ENCODE data around the gene NEU1. TPM values are rescaled to one million over a fixed set of nuclear protein-coding genes. Genes with fewer than 3 reads are reported as not detected.
A peak's percentile ranks its signal among the peaks of the same experiment; 100 is the strongest.
"Not testable (repeated sequence)": the region's sequence is repeated elsewhere in the genome, so short reads cannot be mapped to it uniquely, and the experiment has no call there.

Gene NEU1
- total and polyA plus RNA-seq, 5 donors from 2014 or later: 26.4 to 32.4 (median 29.1) TPM

DNA sequence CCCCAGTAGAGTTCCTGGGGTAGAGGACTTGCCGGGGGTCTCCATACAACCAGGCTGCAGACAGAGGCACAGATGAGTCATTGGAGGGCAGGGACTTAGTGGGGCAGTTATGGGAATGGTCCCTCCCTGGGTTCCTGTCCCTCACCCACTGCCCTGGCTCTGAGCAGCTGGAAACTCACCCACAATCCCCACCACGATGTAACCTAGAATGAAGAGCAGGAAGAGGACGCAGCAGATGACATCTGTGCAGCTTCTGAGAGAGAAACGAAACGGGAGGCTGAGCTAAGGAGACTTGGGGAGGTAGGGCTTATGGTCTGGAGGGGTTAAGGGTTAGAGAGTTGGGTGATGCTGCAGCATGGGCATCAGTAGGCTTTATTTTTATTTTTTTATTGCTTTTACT, 13.3 kb upstream of the NEU1 start:
- Mint-ChIP-seq H3K9me3 (no peaks in the 10 kb centered on the region), H3K4me3 (no peak overlapping the region), H3K27me3 (no peaks in the 10 kb centered on the region), H3K4me1 (peaks cover 0 to 5% (median under 1%) of the 10 kb centered on the region in 4 donors), H3K36me3 (peaks cover 7% of the 10 kb centered on the region), H3K27ac (no peak overlapping the region)
- Histone ChIP-seq H3K4me1 (ENCODE audit: control insufficient read depth, insufficient read depth, low read length, poor library complexity, severe bottlenecking) (no peaks in the 10 kb centered on the region), H3K36me3 (ENCODE audit: control insufficient read depth, insufficient read depth, low read length) (peaks cover 14% of the 10 kb centered on the region), H3K9me3 (ENCODE audit: control insufficient read depth in 2 of 2, low read length in 2 of 2) (no peaks in the 10 kb centered on the region), H3K27ac (ENCODE audit: insufficient read depth, low read length, poor library complexity, severe bottlenecking) (no peak overlapping the region), H3K4me3 (ENCODE audit: low read depth, low read length) (no peak overlapping the region), H3K27me3 (ENCODE audit: control insufficient read depth, insufficient read depth, low read length) (no peaks in the 10 kb centered on the region)
- no peak for DNase-seq
- peak in 1 of 2 donors; percentile 15 for ATAC-seq (ENCODE audit: low read depth in 2 of 2)

- DNase-seq (no peak), ATAC-seq (ENCODE audit: low read depth in 2 of 2) (no peak)
- peaks cover 6% of the 10 kb centered on the region for H3K36me3 ChIP-seq (ENCODE audit: control insufficient read depth, insufficient read depth, low read length)
- H3K9me3 ChIP-seq (ENCODE audit: control insufficient read depth in 2 of 2, low read length in 2 of 2): no peaks in the 10 kb centered on the region
- H3K9me3 Mint-ChIP-seq: no peaks in the 10 kb centered on the region
- peak overlapping the region in 2 of 3 donors; percentile 36 to 68 for H3K27ac Mint-ChIP-seq
- H3K36me3 Mint-ChIP-seq: peaks cover 6% of the 10 kb centered on the region
- H3K27me3 ChIP-seq (ENCODE audit: control insufficient read depth, insufficient read depth, low read length): no peaks in the 10 kb centered on the region
- no peak overlapping the region for H3K27ac ChIP-seq (ENCODE audit: insufficient read depth, low read length, poor library complexity, severe bottlenecking)
- H3K4me3 Mint-ChIP-seq: no peak overlapping the region
- H3K4me1 Mint-ChIP-seq: peaks cover 0 to 5% (median under 1%) of the 10 kb centered on the region in 4 donors
- no peaks in the 10 kb centered on the region for H3K27me3 Mint-ChIP-seq
- no peaks in the 10 kb centered on the region for H3K4me1 ChIP-seq (ENCODE audit: control insufficient read depth, insufficient read depth, low read length, poor library complexity, severe bottlenecking)
- no peak overlapping the region for H3K4me3 ChIP-seq (ENCODE audit: low read depth, low read length)
These were observed 12.4 kb upstream of the NEU1 start for GRCh38 chr6:31874836-31875572.

GRCh38 chr6:31874084-31874670, 11.6 kb upstream of the NEU1 start:
- H3K36me3 Mint-ChIP-seq: no peaks in the 10 kb centered on the region
- H3K27me3 Mint-ChIP-seq: no peaks in the 10 kb centered on the region
- Histone ChIP-seq H3K4me1 (ENCODE audit: control insufficient read depth, insufficient read depth, low read length, poor library complexity, severe bottlenecking) (no peaks in the 10 kb centered on the region), H3K36me3 (ENCODE audit: control insufficient read depth, insufficient read depth, low read length) (no peaks in the 10 kb centered on the region), H3K4me3 (ENCODE audit: low read depth, low read length) (no peak overlapping the region), H3K27me3 (ENCODE audit: control insufficient read depth, insufficient read depth, low read length) (no peaks in the 10 kb centered on the region), H3K9me3 (ENCODE audit: control insufficient read depth in 2 of 2, low read length in 2 of 2) (no peaks in the 10 kb centered on the region), H3K27ac (ENCODE audit: insufficient read depth, low read length, poor library complexity, severe bottlenecking) (no peak overlapping the region)
- H3K27ac Mint-ChIP-seq: peak overlapping the region in 1 of 3 donors; percentile 64
- peaks cover 0 to 5% (median under 1%) of the 10 kb centered on the region in 4 donors for H3K4me1 Mint-ChIP-seq
- ATAC-seq (ENCODE audit: low read depth in 2 of 2): no peak
- H3K4me3 Mint-ChIP-seq: no peak overlapping the region
- DNase-seq: no peak
- H3K9me3 Mint-ChIP-seq: no peaks in the 10 kb centered on the region

- Histone ChIP-seq H3K4me3 (ENCODE audit: low read depth, low read length) (no peak overlapping the region), H3K9me3 (ENCODE audit: control insufficient read depth in 2 of 2, low read length in 2 of 2) (no peaks in the 10 kb centered on the region), H3K36me3 (ENCODE audit: control insufficient read depth, insufficient read depth, low read length) (no peaks in the 10 kb centered on the region), H3K27me3 (ENCODE audit: control insufficient read depth, insufficient read depth, low read length) (no peaks in the 10 kb centered on the region), H3K27ac (ENCODE audit: insufficient read depth, low read length, poor library complexity, severe bottlenecking) (no peak overlapping the region), H3K4me1 (ENCODE audit: control insufficient read depth, insufficient read depth, low read length, poor library complexity, severe bottlenecking) (no peaks in the 10 kb centered on the region)
- no peak overlapping the region for H3K27ac Mint-ChIP-seq
- peaks cover 0 to 5% (median under 1%) of the 10 kb centered on the region in 4 donors for H3K4me1 Mint-ChIP-seq
- no peaks in the 10 kb centered on the region for H3K9me3 Mint-ChIP-seq
- DNase-seq: no peak
- H3K36me3 Mint-ChIP-seq: no peaks in the 10 kb centered on the region
- no peaks in the 10 kb centered on the region for H3K27me3 Mint-ChIP-seq
- no peak overlapping the region for H3K4me3 Mint-ChIP-seq
- ATAC-seq (ENCODE audit: low read depth in 2 of 2): no peak
These were observed 8.5 kb upstream of the NEU1 start for GRCh38 chr6:31871046-31871659.

DNA sequence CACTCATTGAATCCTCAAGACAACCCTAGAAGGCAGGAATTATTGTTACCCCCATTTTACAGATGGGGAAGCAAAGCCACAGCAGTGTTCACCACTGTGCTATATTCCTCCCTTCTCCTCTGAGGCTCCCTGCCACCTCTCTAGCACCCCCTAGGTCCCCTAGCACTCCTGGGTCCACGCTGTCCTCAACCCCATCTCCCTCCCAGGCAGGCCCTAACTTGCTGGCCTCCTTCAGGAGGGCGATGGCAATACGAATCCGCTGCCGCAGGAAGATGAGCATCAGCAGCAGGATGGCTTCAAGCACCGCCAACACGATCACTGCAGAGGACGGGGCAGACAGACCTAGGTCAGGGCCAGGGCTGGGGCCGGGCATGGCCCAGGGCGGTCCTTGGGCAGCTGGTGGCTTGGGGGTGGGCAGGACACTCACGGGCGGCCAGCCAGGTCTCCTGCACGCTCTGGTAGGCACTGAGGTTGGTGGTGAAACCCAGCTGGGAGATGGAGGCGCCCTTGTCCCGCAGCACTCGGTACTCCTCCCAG, 7.8 kb upstream of the NEU1 start:
- Histone ChIP-seq H3K27ac (ENCODE audit: insufficient read depth, low read length, poor library complexity, severe bottlenecking) (no peak overlapping the region), H3K4me1 (ENCODE audit: control insufficient read depth, insufficient read depth, low read length, poor library complexity, severe bottlenecking) (no peaks in the 10 kb centered on the region), H3K36me3 (ENCODE audit: control insufficient read depth, insufficient read depth, low read length) (no peaks in the 10 kb centered on the region), H3K4me3 (ENCODE audit: low read depth, low read length) (no peak overlapping the region), H3K27me3 (ENCODE audit: control insufficient read depth, insufficient read depth, low read length) (no peaks in the 10 kb centered on the region), H3K9me3 (ENCODE audit: control insufficient read depth in 2 of 2, low read length in 2 of 2) (no peaks in the 10 kb centered on the region)
- Mint-ChIP-seq H3K4me1 (peaks cover 0 to 5% (median 0%) of the 10 kb centered on the region in 4 donors), H3K36me3 (no peaks in the 10 kb centered on the region), H3K9me3 (no peaks in the 10 kb centered on the region), H3K27ac (peak overlapping the region in 1 of 3 donors; percentile 88), H3K4me3 (no peak overlapping the region), H3K27me3 (no peaks in the 10 kb centered on the region)
- no peak for ATAC-seq (ENCODE audit: low read depth in 2 of 2)
- DNase-seq: no peak

DNA sequence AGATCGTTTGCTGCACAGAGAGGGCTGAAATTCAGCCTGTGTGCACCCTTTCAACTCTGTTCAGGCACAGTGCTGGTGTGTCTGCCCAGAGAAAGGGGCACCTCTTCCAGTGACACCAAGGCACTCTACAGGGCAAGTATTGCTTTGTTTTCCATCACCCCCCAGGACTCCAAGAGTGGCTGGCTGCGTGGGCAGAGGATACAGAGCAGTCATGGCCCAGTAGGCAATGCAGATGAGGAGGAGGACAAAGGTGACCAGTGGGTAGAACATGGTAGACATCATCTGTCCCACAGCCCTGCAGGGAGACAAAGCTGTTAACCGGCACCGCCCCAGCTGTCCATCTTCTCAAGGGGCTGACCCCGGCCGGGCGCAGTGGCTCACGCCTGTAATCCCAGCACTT, 6.7 kb upstream of the NEU1 start:
- Mint-ChIP-seq H3K4me3 (peak overlapping the region in 1 of 4 donors; percentile 35), H3K4me1 (peaks cover 0 to 7% (median 1%) of the 10 kb centered on the region in 4 donors), H3K27ac (no peak overlapping the region), H3K36me3 (no peaks in the 10 kb centered on the region), H3K27me3 (no peaks in the 10 kb centered on the region), H3K9me3 (peaks cover 0 to 1% (median 0%) of the 10 kb centered on the region in 7 donors)
- ATAC-seq (ENCODE audit: low read depth in 2 of 2): no peak
- no peak overlapping the region for H3K27ac ChIP-seq (ENCODE audit: insufficient read depth, low read length, poor library complexity, severe bottlenecking)
- H3K4me1 ChIP-seq (ENCODE audit: control insufficient read depth, insufficient read depth, low read length, poor library complexity, severe bottlenecking): peaks cover 1% of the 10 kb centered on the region
- no peaks in the 10 kb centered on the region for H3K27me3 ChIP-seq (ENCODE audit: control insufficient read depth, insufficient read depth, low read length)
- H3K9me3 ChIP-seq (ENCODE audit: control insufficient read depth in 2 of 2, low read length in 2 of 2): no peaks in the 10 kb centered on the region
- no peak for DNase-seq
- no peak overlapping the region for H3K4me3 ChIP-seq (ENCODE audit: low read depth, low read length)
- H3K36me3 ChIP-seq (ENCODE audit: control insufficient read depth, insufficient read depth, low read length): no peaks in the 10 kb centered on the region

DNA sequence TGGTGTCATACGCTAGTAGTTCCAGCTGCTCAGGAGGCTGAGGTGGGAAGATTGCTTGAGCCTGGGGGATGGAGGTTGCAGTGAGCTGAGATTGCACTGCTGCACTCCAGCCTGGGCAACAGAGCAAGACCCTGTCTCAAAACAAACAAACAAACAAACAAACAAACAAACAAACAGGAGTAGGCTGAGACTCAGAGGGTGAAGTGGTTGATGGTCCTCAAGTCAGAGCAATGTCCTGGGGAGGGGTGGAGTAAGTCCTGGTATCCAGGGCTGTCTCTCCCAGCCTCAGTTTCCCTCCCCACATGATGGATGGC, 6.0 kb upstream of the NEU1 start:
- not testable (repeated sequence) for H3K36me3 ChIP-seq (ENCODE audit: control insufficient read depth, insufficient read depth, low read length); H3K27me3 ChIP-seq (ENCODE audit: control insufficient read depth, insufficient read depth, low read length); DNase-seq; H3K9me3 Mint-ChIP-seq; ATAC-seq (ENCODE audit: low read depth in 2 of 2); H3K9me3 ChIP-seq (ENCODE audit: control insufficient read depth in 2 of 2, low read length in 2 of 2); H3K4me3 ChIP-seq (ENCODE audit: low read depth, low read length); H3K4me3 Mint-ChIP-seq; H3K36me3 Mint-ChIP-seq; H3K4me1 ChIP-seq (ENCODE audit: control insufficient read depth, insufficient read depth, low read length, poor library complexity, severe bottlenecking); H3K27ac ChIP-seq (ENCODE audit: insufficient read depth, low read length, poor library complexity, severe bottlenecking); H3K27me3 Mint-ChIP-seq; H3K27ac Mint-ChIP-seq
- peaks cover 0 to 14% (median 5%) of the 10 kb centered on the region in 4 donors for H3K4me1 Mint-ChIP-seq
